Panc1 (cell line): ENCODE data around the gene ATCAY. TPM values are rescaled to one million over a fixed set of nuclear protein-coding genes. Genes with fewer than 3 reads are reported as not detected.
"Not testable (repeated sequence)": the region's sequence is repeated elsewhere in the genome, so short reads cannot be mapped to it uniquely, and the experiment has no call there.

Source experiments
- ATAC-seq: fragments of 200-7000 bp; cut with Tn5 transposase; 2 replicates; pipeline ENCODE4 v1.9.1; 2020; ENCODE audit warnings: mild to moderate bottlenecking, moderate library complexity
- BruUV-seq: library from RNA; stranded (reverse); fragments of 400-500 nt; replicated peaks from 2 replicates; lab custom pipeline; 2021; lab: Mats Ljungman, UMichigan
- CTCF ChIA-PET: fragments of 300-600 bp; sonication (Branson Sonifier 250); formaldehyde crosslinking; loops from one replicate; lab custom pipeline; 2022; ENCODE audit warnings: antibody characterized with exemption; lab: Charles Lee
- POLR2A ChIA-PET: fragments of 300-600 bp; sonication (Branson Sonifier 250); formaldehyde crosslinking; loops from one replicate; lab custom pipeline; 2022; ENCODE audit warnings: antibody characterized with exemption; lab: Charles Lee
- DNase-seq: peaks from one replicate; pipeline ENCODE4 v3.0.0-alpha.2; 2010; ENCODE audit warnings: low read depth, low spot score
- H3K27ac ChIP-seq: 2 replicates; pipeline ENCODE4 v1.5.1; 2011; ENCODE audit warnings: mild to moderate bottlenecking, low read length, inconsistent platforms
- H3K27me3 ChIP-seq: fragments of 200-500 bp; sonication (Bioruptor generic); 2 replicates; pipeline ENCODE4 v1.6.0; 2014; ENCODE audit warnings: low read length, inconsistent platforms; ENCODE audit not compliant: control insufficient read depth, insufficient read depth
- H3K36me3 ChIP-seq: fragments of 200-500 bp; sonication (Bioruptor generic); 2 replicates; pipeline ENCODE4 v1.5.1; 2014; ENCODE audit warnings: inconsistent platforms, mild to moderate bottlenecking, low read length, moderate library complexity; ENCODE audit not compliant: control insufficient read depth, insufficient read depth
- H3K4me1 ChIP-seq: 2 replicates; pipeline ENCODE4 v1.5.1; 2011; ENCODE audit warnings: inconsistent platforms, mild to moderate bottlenecking, low read length, moderate library complexity; ENCODE audit not compliant: control insufficient read depth, insufficient read depth
- H3K4me3 ChIP-seq, 2 experiments: 2 replicates each; pipeline ENCODE4 v1.5.1; 2011 to 2012; ENCODE audit warnings: low read depth in 2 of 2, low read length in 2 of 2, mild to moderate bottlenecking in 2 of 2, inconsistent platforms in 1 of 2, moderate library complexity in 1 of 2
- H3K9me3 ChIP-seq: fragments of 200-500 bp; sonication (Bioruptor generic); 2 replicates; pipeline ENCODE4 v1.5.1; 2014; ENCODE audit warnings: low read depth, mild to moderate bottlenecking, inconsistent platforms, low read length, moderate library complexity; ENCODE audit not compliant: control insufficient read depth, insufficient read depth
- CTCF ChIP-seq: fragments of 450-650 bp; IDR thresholded peaks from 2 replicates; pipeline ENCODE4 v1.5.1; 2017; ENCODE audit warnings: mild to moderate bottlenecking
- POLR2AphosphoS5 ChIP-seq: IDR thresholded peaks from 2 replicates; pipeline ENCODE4 v1.6.1; 2012; ENCODE audit warnings: mild to moderate bottlenecking, low read depth, low read length, moderate library complexity
- SIN3A ChIP-seq: IDR thresholded peaks from 2 replicates; pipeline ENCODE4 v1.6.1; 2012; ENCODE audit warnings: low read depth, mild to moderate bottlenecking, low read length, moderate library complexity, borderline replicate concordance; ENCODE audit not compliant: insufficient read depth
- TCF7L2 ChIP-seq: IDR thresholded peaks from 2 replicates; pipeline ENCODE4 v1.6.1; 2011; ENCODE audit warnings: mild to moderate bottlenecking, low read depth, low read length, inconsistent platforms
- in situ Hi-C: cut with HindIII; loops from 2 replicates; pipeline ENCODE4 v1.10.0; 2016; ENCODE audit warnings: low sequenced_read_pairs, low pct_unique_long_range_greater_than_20kb
- intact Hi-C: fragments of 100-400 bp; cut with micrococcal nuclease; formaldehyde crosslinking; loops from one replicate; pipeline ENCODE4 v1.10.0; 2022; ENCODE audit not compliant: unreplicated experiment
- total RNA-seq: library from RNA; stranded (reverse); gene quantifications from one replicate; pipeline ENCODE4 v1.2.1, GENCODE V29; 2021; ENCODE audit not compliant: unreplicated experiment
- TF ChIP-seq, protein P1 (sequence below), 2 experiments: IDR thresholded peaks; 2 replicates each; pipeline ENCODE4 v1.6.1; 2011 to 2012; ENCODE audit warnings: low read depth in 2 of 2, control low read depth in 1 of 2, low read length in 1 of 2, mild to moderate bottlenecking in 1 of 2, moderate library complexity in 1 of 2; ENCODE audit not compliant: insufficient read depth in 1 of 2

ATCAY gene
- total RNA-seq, 1 experiment from 2014 or later: 0.15 TPM

DNA sequence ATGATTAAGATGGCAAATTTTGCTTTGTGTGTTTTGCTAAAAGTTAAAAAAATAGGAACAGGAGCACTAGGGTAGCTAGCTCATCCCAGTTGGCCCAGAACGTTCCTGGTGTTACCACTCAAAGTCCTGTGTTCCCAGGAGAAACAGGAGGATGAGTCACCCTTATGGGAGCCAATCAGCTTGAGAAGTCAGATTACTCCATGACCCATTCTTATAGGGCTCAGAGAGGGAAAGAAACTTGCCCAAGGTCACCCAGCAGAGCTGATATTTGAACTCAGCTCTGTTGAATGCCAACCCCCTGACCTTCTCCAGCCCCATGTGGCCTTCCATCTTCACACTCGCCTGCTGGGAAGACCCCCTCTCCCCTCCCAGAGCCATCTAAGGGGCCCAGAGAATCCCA lies 65.4 kb downstream of the ATCAY start:
- Histone ChIP-seq H3K27ac (no peak overlapping the region), H3K4me1 (no peaks in the 10 kb centered on the region), H3K4me3 (no peak overlapping the region), H3K36me3 (no peaks in the 10 kb centered on the region), H3K9me3 (no peaks in the 10 kb centered on the region), H3K27me3 (no peaks in the 10 kb centered on the region)
- CTCF ChIA-PET: interaction anchor here (0.5 kb wide), 1 partner anchor 623 kb away, joined by 5 read pairs; no protein-coding TSS in a partner anchor
- TF ChIP-seq TCF7L2 (no peak), SIN3A (no peak), CTCF (no peak), POLR2AphosphoS5 (no peak)
- TF ChIP-seq, protein P1, sequence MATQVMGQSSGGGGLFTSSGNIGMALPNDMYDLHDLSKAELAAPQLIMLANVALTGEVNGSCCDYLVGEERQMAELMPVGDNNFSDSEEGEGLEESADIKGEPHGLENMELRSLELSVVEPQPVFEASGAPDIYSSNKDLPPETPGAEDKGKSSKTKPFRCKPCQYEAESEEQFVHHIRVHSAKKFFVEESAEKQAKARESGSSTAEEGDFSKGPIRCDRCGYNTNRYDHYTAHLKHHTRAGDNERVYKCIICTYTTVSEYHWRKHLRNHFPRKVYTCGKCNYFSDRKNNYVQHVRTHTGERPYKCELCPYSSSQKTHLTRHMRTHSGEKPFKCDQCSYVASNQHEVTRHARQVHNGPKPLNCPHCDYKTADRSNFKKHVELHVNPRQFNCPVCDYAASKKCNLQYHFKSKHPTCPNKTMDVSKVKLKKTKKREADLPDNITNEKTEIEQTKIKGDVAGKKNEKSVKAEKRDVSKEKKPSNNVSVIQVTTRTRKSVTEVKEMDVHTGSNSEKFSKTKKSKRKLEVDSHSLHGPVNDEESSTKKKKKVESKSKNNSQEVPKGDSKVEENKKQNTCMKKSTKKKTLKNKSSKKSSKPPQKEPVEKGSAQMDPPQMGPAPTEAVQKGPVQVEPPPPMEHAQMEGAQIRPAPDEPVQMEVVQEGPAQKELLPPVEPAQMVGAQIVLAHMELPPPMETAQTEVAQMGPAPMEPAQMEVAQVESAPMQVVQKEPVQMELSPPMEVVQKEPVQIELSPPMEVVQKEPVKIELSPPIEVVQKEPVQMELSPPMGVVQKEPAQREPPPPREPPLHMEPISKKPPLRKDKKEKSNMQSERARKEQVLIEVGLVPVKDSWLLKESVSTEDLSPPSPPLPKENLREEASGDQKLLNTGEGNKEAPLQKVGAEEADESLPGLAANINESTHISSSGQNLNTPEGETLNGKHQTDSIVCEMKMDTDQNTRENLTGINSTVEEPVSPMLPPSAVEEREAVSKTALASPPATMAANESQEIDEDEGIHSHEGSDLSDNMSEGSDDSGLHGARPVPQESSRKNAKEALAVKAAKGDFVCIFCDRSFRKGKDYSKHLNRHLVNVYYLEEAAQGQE (IDR thresholded peaks at IDR 0.05; ENCODE audit: insufficient read depth in 1 of 2, low read depth in 2 of 2, low read length in 1 of 2): no peak
- POLR2A ChIA-PET: interaction anchor here (0.6 kb wide), 1 partner anchor 9 kb away, joined by 3 read pairs; no protein-coding TSS in a partner anchor
- no TSS peak for BruUV-seq
- intact Hi-C loops (no loop called here), in situ Hi-C loops (no loop called here)
- no peak for ATAC-seq
- no peak for DNase-seq

DNA sequence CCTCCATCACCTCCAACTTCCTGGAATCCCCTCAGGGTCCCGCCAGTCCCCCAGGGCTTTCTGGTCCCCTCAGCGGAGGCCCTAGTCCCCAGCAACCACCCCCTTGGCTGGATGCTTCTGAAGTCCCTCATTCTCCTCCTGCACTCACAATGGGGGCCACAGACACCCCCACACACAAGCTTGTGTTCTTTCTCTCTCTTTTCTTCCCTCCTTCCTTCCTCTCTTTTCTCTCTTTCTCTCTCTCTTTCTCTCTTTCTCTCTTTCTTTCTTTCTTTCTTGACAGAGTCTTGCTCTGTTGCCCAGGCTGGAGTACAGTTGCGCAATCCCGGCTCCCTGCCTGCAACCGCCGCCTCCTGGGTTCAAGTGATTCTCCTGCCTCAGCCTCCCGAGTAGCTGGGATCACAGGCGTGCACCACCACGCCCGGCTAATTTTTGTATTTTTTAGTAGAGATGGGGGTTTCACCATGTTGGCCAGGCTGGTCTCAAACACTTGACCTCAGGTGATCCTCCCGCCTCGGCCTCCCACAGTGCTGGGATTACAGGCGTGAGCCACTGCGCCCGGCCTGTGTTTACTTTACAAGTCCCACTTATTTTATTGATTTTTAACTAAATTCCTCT lies 66.9 kb downstream of the ATCAY start:
- H3K27ac ChIP-seq, intact Hi-C loops, H3K36me3 ChIP-seq, ATAC-seq, H3K4me1 ChIP-seq, in situ Hi-C loops, DNase-seq, POLR2A ChIA-PET, CTCF ChIA-PET, H3K27me3 ChIP-seq, H3K9me3 ChIP-seq, H3K4me3 ChIP-seq, BruUV-seq: not testable (repeated sequence)

- ChIA-PET CTCF (interaction anchor here (0.6 kb wide), 1 partner anchor 192 kb away, joined by 6 read pairs; no protein-coding TSS in a partner anchor), POLR2A (no interaction called here)
Measured at GRCh38 chr19:3949294-3949693, 68.8 kb downstream of the ATCAY start.

More at GRCh38 chr19:3949294-3949693, 68.8 kb downstream of the ATCAY start:
- ATAC-seq (no peak), DNase-seq (no peak)
- H3K27ac ChIP-seq: no peak overlapping the region
- intact Hi-C loops (no loop called here), in situ Hi-C loops (no loop called here)
- 0 out of 2 replicates have a peak, but pooled peaks cover 4% of the 10 kb centered on the region for H3K4me1 ChIP-seq
- no peaks in the 10 kb centered on the region for H3K36me3 ChIP-seq
- no peak for TF ChIP-seq POLR2AphosphoS5
- no peak for TF ChIP-seq CTCF
- TF ChIP-seq, protein P1 (IDR thresholded peaks at IDR 0.05; ENCODE audit: insufficient read depth in 1 of 2, low read depth in 2 of 2, low read length in 1 of 2): no peak
- TF ChIP-seq TCF7L2: no peak
- TF ChIP-seq SIN3A: no peak
- no peak overlapping the region for H3K4me3 ChIP-seq
- no TSS peak for BruUV-seq
- H3K9me3 ChIP-seq: no peaks in the 10 kb centered on the region
- no peaks in the 10 kb centered on the region for H3K27me3 ChIP-seq
